Panc1 (cell line): ENCODE results near the gene MR1. TPM values are rescaled to one million over a fixed set of nuclear protein-coding genes. Genes with fewer than 3 reads are reported as not detected.

Source experiments
- ATAC-seq: fragments of 200-7000 bp; cut with Tn5 transposase; 2 replicates; pipeline ENCODE4 v1.9.1; 2020; ENCODE audit warnings: mild to moderate bottlenecking, moderate library complexity
- BruUV-seq: library from RNA; stranded (reverse); fragments of 400-500 nt; replicated peaks from 2 replicates; lab custom pipeline; 2021; lab: Mats Ljungman, UMichigan
- CTCF ChIA-PET: fragments of 300-600 bp; sonication (Branson Sonifier 250); formaldehyde crosslinking; loops from one replicate; lab custom pipeline; 2022; ENCODE audit warnings: antibody characterized with exemption; lab: Charles Lee
- POLR2A ChIA-PET: fragments of 300-600 bp; sonication (Branson Sonifier 250); formaldehyde crosslinking; loops from one replicate; lab custom pipeline; 2022; ENCODE audit warnings: antibody characterized with exemption; lab: Charles Lee
- DNase-seq: peaks from one replicate; pipeline ENCODE4 v3.0.0-alpha.2; 2010; ENCODE audit warnings: low read depth, low spot score
- H3K27ac ChIP-seq: 2 replicates; pipeline ENCODE4 v1.5.1; 2011; ENCODE audit warnings: mild to moderate bottlenecking, low read length, inconsistent platforms
- H3K27me3 ChIP-seq: fragments of 200-500 bp; sonication (Bioruptor generic); 2 replicates; pipeline ENCODE4 v1.6.0; 2014; ENCODE audit warnings: low read length, inconsistent platforms; ENCODE audit not compliant: control insufficient read depth, insufficient read depth
- H3K36me3 ChIP-seq: fragments of 200-500 bp; sonication (Bioruptor generic); 2 replicates; pipeline ENCODE4 v1.5.1; 2014; ENCODE audit warnings: inconsistent platforms, mild to moderate bottlenecking, low read length, moderate library complexity; ENCODE audit not compliant: control insufficient read depth, insufficient read depth
- H3K4me1 ChIP-seq: 2 replicates; pipeline ENCODE4 v1.5.1; 2011; ENCODE audit warnings: inconsistent platforms, mild to moderate bottlenecking, low read length, moderate library complexity; ENCODE audit not compliant: control insufficient read depth, insufficient read depth
- H3K4me3 ChIP-seq, 2 experiments: 2 replicates each; pipeline ENCODE4 v1.5.1; 2011 to 2012; ENCODE audit warnings: low read depth in 2 of 2, low read length in 2 of 2, mild to moderate bottlenecking in 2 of 2, inconsistent platforms in 1 of 2, moderate library complexity in 1 of 2
- H3K9me3 ChIP-seq: fragments of 200-500 bp; sonication (Bioruptor generic); 2 replicates; pipeline ENCODE4 v1.5.1; 2014; ENCODE audit warnings: low read depth, mild to moderate bottlenecking, inconsistent platforms, low read length, moderate library complexity; ENCODE audit not compliant: control insufficient read depth, insufficient read depth
- CTCF ChIP-seq: fragments of 450-650 bp; IDR thresholded peaks from 2 replicates; pipeline ENCODE4 v1.5.1; 2017; ENCODE audit warnings: mild to moderate bottlenecking
- POLR2AphosphoS5 ChIP-seq: IDR thresholded peaks from 2 replicates; pipeline ENCODE4 v1.6.1; 2012; ENCODE audit warnings: mild to moderate bottlenecking, low read depth, low read length, moderate library complexity
- REST ChIP-seq, 2 experiments: IDR thresholded peaks; 2 replicates each; pipeline ENCODE4 v1.6.1; 2011 to 2012; ENCODE audit warnings: low read depth in 2 of 2, control low read depth in 1 of 2, low read length in 1 of 2, mild to moderate bottlenecking in 1 of 2, moderate library complexity in 1 of 2; ENCODE audit not compliant: insufficient read depth in 1 of 2
- SIN3A ChIP-seq: IDR thresholded peaks from 2 replicates; pipeline ENCODE4 v1.6.1; 2012; ENCODE audit warnings: low read depth, mild to moderate bottlenecking, low read length, moderate library complexity, borderline replicate concordance; ENCODE audit not compliant: insufficient read depth
- TCF7L2 ChIP-seq: IDR thresholded peaks from 2 replicates; pipeline ENCODE4 v1.6.1; 2011; ENCODE audit warnings: mild to moderate bottlenecking, low read depth, low read length, inconsistent platforms
- in situ Hi-C: cut with HindIII; loops from 2 replicates; pipeline ENCODE4 v1.10.0; 2016; ENCODE audit warnings: low sequenced_read_pairs, low pct_unique_long_range_greater_than_20kb
- intact Hi-C: fragments of 100-400 bp; cut with micrococcal nuclease; formaldehyde crosslinking; loops from one replicate; pipeline ENCODE4 v1.10.0; 2022; ENCODE audit not compliant: unreplicated experiment
- total RNA-seq: library from RNA; stranded (reverse); gene quantifications from one replicate; pipeline ENCODE4 v1.2.1, GENCODE V29; 2021; ENCODE audit not compliant: unreplicated experiment

The MR1 gene
- total RNA-seq, 1 experiment from 2014 or later: 3.9 TPM

GRCh38 chr1:181104042-181104789, 70.4 kb downstream of the MR1 start:
- in situ Hi-C loops (no loop called here), intact Hi-C loops (no loop called here)
- peak; percentile 33 for ATAC-seq

GRCh38 chr1:181104790-181105133, 71.0 kb downstream of the MR1 start:
- peaks cover 76% of the 10 kb centered on the region for H3K4me1 ChIP-seq
- ChIA-PET CTCF (interaction anchor here (0.6 kb wide), 1 partner anchor 30 kb away, joined by 3 read pairs; no protein-coding TSS in a partner anchor), POLR2A (interaction anchor here (0.9 to 2.4 kb wide), 4 partner anchors 12 to 602 kb away, joined by 4 to 21 read pairs (median 5); partner anchors contain the start of gene ACBD6)
- no peak; the same call in 1 of the 2 replicates for ATAC-seq
- no peaks in the 10 kb centered on the region for H3K36me3 ChIP-seq
- in situ Hi-C loops (no loop called here), intact Hi-C loops (no loop called here)
- no peaks in the 10 kb centered on the region for H3K9me3 ChIP-seq
- peak overlapping the region; percentile 92 for H3K27ac ChIP-seq
- no peak for DNase-seq
- BruUV-seq: no TSS peak
- H3K27me3 ChIP-seq: no peaks in the 10 kb centered on the region
- H3K4me3 ChIP-seq: peak overlapping the region; percentile 66 to 81
- no peak for TF ChIP-seq CTCF
- TF ChIP-seq TCF7L2: peak; percentile 99
- TF ChIP-seq SIN3A: no peak
- no peak for TF ChIP-seq POLR2AphosphoS5

More at GRCh38 chr1:181104042-181104789, 70.4 kb downstream of the MR1 start:
- ChIA-PET POLR2A (interaction anchor here (1.2 to 2.4 kb wide), 3 partner anchors 12 to 602 kb away, joined by 5 to 21 read pairs (median 5); partner anchors contain the start of gene ACBD6), CTCF (no interaction called here)
- no peaks in the 10 kb centered on the region for H3K9me3 ChIP-seq
- TSS peak; percentile 81 for BruUV-seq
- H3K4me3 ChIP-seq: peak overlapping the region; percentile 66 to 81
- H3K27me3 ChIP-seq: no peaks in the 10 kb centered on the region
- TF ChIP-seq TCF7L2 (no peak), POLR2AphosphoS5 (no peak; the same call in 1 of the 2 replicates), SIN3A (no peak), CTCF (no peak), REST (IDR thresholded peaks at IDR 0.05; ENCODE audit: insufficient read depth in 1 of 2, low read depth in 2 of 2, low read length in 1 of 2) (no peak)
- H3K36me3 ChIP-seq: no peaks in the 10 kb centered on the region
- DNase-seq: no peak
- peak overlapping the region; percentile 92 for H3K27ac ChIP-seq
- peaks cover 76% of the 10 kb centered on the region for H3K4me1 ChIP-seq
